HG03135 (cell line): ENCODE data around the gene SOX13.

Source experiments
- ATAC-seq: cut with Tn5 transposase; IDR thresholded peaks from one replicate; pipeline ENCODE4 v1.9.1; 2021; ENCODE audit warnings: mild to moderate bottlenecking, moderate library complexity; ENCODE audit not compliant: unreplicated experiment

Gene SOX13

DNA sequence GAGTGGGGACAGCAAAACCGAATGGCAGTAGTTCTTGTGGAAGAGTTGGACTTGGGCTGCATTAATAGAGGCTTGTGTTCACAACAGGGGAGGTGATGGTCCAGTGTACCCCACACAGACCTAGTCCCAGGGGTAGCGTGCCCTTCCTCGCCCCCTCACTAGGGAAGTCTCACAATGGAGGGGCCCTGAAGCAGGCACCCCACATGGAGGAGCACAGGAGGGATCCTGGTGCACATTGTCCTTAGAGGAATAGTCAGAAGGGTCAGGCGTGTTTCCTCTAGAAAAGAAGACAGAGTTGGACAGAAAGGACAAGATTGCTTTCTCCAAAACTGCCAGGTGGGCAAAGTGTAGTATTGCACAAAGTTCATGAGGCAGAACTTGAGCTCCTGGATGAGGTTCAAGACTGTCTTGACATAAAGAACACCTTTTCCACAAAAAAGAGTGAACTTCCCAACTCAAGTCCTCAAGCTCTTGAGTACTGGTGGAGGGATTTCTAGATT is 55.6 kb downstream of the SOX13 start:
- ATAC-seq = no peak

DNA sequence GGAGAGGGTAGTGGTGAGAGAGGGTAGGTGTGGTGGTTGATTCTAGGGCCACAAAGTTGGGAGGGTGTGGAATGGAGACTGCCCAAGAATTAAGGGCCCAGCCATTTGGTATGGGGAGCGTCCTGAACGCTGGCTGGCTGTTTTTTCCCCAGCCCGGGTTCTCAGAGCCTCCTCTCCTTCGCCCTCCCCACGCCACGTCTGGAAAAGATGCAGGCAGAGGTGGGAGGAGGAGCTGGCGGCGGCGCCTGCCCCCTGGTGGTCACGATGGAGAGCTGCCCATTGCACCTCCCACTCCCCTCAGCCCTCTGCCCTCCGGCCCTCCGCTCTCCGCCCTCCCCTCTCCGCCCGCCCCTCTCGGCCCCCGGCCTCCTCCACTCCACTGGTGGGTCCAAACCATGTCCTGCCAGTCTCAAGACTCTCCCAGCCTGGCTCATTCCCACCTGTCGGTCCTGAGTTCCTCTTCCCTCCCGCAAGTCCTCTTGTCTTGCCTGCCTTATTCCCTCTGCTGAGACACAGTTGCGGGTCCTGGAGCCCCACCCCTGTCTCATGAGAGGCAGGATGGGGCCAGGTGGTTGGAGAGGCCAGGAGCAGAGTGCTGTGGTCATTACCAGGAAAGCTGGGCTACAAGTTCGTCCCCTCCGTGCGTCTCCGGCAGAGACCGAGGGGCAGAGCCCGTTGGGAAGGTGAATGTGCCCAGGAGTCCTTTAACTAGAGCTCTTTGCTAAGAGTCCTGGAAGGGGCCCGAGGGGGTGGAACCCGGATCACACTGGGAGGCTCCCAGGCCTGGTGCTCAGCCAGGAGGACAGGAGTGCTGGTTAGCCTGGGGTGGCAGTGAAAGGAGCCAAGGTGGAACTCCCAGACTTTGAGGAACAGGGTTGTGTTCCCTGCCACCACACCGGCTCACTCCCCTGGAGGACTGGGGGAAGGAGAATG is 56.3 kb downstream of the SOX13 start:
- ATAC-seq = no peak

DNA sequence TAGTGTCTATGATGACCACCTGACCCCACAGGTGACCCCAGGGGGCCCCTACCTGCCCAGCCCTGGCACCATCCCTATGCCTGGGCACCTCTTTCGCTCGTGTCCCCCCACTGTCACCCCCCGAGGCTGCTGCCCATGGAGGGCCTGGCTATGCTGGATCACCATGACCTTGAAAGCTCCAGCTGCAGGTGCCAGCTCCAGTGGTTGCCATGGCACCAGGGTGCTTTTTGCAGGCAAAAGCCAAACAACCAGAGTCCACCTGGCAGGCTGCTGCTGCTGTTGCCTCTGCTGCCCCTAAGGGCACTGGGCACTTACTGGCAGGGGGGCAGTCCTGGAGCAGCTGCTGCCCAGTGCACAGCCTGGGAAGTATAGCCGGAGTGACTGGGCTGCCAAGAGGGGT is 57.3 kb downstream of the SOX13 start:
- ATAC-seq = no peak

DNA sequence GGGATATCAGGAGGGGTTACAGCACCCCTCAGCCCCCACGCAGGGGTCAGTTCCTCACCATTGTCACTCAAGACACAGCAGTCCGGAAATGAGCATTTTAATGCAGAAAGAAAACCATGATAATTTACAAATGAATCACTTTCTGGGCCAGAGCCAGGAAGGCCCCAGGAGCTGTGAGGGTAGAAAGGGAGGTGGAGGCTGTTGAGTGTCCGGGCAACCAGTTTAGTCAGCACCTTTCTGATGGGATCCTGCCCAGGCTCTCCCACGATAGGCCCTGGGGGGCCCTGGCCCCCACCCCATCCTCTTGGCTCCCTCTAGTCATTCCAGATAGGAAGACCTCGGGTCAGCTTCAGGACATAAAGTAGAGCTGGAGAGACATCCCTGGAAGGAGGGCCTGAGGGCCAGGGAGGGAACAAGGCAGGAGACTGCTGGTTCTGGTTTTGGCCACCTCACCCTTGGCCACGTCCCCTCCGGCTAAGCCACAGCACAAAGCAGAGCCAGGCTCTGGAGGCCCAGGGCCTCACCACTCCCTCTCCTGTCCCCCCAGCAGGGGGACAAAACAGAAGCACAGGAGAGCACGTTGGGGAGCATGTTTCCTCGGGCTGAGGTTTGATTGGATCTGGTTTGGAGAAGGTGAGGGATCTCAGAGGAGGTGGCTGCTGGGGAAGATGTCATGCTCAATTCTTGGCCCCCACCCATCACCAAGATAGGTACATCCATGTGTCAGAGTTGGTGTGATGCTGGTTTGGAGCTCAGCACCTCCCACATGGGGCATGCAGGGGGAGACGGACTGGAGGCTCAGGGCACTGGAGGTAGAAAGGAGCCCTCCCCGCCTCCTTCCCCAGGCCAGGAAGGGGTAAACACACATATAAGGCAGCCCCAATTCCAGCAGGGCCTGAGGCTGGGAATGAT is 58.3 kb downstream of the SOX13 start:
- ATAC-seq = no peak

DNA sequence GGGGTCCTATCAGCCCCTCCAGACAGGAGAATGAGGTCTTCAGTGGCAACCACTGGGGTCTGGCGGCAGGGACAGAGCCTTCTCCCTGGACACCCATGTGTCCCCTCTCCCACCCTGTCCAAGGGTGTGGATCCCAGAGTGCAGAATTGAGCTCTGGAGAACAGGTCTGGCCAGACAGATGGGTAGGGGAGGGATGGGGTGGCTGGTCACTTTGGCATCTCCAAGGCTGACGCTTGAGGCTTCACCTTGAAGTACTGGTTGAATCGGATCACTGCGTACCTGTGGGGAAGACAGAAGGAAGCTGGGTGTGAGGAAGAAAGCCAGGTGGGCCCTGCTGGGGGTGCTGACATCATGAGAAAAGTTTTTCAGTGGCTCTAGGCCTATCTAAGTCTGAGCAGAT is 59.1 kb downstream of the SOX13 start:
- ATAC-seq = no peak

DNA sequence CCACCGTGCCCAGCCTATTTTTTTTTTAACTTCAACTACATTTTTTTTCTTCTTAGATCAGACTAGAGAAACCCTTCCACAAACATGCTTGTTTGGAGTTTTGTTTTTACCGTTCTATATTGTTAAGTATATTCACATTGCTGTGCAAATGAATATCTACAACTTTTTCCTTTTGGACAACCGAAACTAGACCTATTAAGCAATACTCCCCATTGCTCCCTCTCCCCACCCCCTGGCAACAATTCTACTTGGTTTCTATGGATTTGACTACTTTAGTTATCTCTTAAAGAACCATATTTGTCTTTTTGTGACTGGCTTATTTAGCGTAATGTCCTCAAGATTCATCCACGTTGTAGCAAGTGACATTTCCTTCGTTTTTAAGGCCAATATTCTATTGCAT is 59.8 kb downstream of the SOX13 start:
- no peak for ATAC-seq

DNA sequence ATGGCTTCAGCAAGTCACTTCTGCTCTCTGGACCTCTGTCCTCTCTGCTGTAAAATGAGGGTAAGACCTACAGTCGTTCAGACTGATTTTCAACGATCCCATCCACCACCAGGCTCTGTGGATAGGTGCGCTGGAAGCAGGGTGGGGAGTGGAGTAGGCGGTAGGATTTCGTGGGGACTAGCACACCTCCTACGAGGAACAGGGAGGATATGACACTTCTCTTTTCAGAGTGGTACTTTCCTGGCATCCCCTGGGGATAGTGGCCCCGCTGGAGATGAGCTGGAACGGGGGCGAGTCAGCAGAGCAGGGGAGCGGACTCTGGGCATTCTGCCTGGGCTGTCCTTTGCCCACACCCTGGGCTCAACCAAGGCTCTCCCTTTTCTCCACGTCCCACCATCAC is 61.2 kb downstream of the SOX13 start:
- no peak for ATAC-seq

DNA sequence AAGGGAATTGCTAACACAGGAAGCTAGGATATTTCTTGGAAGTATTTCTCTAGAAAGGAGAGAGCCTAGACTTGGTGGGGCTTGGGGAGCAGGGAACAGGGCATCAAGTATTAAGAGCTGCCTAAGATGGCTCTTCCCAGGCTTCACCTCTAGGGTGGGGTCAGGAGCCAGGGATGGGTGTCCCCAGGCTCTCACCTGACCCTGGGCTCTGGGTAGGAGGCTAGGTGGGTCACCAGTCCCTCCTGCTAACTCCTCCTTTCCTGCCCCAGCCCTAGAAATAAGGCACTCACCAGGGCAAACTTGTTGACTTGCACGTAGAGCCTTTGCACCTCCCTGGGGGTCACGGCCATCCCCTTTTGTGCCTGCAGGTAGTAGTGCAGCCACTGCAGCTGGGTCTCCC is 63.9 kb downstream of the SOX13 start:
- ATAC-seq = no peak

DNA sequence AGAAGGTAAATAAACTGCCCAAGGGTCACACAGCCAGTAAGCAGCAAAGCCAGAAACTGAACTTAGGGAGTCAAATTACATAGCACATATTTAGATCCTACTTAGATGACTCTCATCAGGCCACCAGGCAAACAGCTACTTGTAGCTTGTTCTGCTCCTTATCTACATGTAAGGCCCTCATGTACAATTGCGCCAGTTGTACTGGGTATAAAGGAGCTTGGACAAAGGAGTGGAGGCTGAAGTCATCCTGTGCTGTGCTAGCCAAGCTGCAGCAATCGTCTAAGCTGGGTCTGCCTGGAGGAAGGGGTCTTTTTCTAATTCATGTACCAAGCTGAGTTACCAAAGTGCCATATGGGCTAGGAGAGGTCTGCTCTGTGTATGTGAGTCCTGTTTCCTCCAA is 66.2 kb downstream of the SOX13 start:
- no peak for ATAC-seq

DNA sequence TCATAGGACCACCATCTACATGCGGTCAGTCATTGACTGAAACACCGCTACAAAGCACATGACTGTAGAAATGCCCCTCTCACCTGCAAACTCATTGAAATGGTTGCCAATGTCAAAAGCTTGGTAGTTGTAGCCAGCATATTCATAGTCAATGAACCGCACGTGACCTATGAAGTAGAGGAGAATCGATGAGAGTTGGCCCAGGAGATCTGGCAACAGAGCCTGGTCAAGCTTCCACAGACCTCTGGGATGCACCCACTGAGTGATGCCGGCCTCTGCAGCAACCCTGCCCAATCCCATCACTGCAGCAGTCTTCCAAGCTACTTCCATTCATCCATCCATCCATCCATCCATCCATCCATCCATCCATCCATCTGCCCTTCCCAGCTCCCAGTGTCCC is 67.0 kb downstream of the SOX13 start:
- ATAC-seq = no peak

DNA sequence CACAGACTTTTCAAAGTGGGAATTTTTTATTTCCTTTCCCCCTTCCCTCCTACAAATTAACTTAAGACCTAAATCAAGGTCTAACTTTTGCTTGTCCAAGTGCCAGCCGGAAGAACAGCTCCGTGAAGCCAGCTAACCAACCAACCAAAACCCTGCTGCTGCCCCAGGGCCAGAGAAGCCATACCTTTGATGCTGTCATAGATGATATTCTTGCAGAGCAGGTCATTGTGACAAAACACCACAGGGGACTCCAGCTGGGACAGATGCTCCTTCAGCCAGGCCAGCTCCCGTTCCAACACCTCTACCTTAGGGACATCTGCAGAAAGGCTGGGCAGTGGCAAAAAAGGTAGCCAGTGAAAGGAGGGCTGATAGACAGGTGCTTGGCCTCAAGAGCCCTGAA is 68.2 kb downstream of the SOX13 start:
- no peak for ATAC-seq

DNA sequence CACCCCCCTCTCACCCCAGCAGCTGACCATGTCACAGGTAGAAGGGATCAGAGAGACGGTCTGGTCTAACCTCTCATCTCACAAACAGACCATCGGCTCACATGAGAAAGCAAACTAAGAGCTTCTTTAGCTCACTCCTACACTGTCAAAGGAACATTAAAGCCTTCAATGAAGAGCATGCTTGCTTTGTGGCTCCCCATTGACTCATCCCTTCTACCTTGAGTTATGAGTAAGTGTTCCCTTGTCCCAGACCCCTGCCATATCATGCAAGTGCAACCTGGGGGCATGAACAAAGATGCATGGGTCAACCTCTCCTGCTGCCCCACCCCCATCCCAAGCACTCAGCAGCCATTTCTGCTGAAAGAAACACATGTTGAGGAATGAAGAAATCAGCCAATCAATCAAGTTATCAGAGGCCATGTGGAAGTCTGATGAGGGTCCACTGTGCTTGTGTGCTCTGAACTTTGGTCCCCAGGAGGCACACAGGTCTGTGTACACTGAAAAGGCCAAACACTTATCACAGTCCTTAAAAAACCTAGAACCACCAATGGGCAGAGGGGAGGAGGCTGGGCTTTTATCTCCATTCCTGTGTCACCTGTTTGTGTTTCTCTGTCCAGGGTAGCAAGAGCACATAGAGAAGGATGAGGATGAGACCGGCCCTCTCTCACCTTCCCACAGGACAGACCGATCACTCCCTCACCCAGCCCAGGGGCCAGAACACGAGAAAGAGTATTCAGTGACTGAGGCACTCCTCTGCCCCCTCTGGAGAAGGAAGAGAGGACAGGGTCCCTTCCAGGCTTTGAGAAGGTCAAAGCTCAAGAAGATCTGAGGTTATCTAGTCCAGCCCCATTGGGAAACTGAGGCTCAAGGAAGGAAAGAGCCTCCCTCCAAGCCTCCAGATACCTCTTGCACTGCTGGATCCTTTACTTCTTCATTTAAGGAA is 69.4 kb downstream of the SOX13 start:
- ATAC-seq = no peak

DNA sequence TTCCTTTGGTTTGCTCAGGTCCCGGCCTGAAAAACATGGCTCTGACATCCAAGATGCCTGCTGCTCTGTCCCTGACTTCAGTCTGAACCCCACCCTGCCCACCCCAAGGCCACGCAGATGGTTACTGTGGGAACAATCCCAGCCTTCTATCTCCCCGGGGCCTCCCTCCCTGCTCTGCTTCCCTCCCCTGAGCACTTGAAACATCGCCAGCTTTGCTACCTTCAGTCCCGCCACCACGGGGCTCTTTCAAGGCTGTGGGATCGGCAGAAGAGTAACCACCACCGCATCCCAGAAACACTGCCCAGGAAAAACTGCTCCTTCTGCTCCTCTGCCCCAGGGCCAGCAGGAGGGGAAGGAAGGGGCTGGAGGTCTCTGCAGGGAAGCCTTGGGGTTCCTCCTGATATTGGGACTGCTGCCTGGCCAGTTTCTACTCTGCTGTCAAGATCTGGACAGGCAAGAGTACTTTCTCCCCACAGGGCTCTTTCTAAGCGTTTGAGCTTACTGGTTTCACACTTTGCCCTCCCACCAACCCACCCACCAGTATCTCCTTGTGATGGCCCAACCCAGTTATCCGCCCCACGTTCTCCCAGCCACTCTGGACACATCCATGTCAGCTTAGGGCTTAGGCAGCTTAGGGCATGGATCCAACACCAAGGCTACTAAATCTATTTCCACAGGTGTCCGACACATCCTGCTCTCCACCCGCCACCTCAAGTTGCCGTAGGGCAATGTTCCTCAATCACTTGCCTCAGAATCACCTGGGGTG is 70.5 kb downstream of the SOX13 start:
- no peak for ATAC-seq

DNA sequence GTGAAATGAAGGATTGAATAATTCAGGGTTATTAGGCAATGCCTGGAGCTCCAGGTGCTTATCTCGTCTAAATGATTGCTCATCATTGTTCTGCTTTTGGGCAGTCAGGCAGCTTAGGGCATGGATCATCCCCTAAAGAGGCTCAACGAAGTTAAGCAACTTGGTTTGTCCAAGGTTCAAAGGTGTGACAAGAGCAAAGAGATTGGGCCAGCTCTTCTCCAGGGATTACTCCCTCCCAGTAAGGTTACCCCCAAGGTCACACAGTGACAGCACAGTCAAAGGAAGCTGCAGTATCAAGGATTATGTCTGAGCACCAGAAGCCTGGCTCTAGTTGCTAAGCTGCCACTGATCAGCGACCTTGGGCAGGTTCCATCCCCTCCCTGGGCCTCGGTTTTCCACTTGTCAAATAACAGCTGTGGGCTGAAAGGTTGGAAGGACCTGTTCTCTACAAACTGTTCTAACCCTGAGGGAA is 72.2 kb downstream of the SOX13 start:
- no peak for ATAC-seq

DNA sequence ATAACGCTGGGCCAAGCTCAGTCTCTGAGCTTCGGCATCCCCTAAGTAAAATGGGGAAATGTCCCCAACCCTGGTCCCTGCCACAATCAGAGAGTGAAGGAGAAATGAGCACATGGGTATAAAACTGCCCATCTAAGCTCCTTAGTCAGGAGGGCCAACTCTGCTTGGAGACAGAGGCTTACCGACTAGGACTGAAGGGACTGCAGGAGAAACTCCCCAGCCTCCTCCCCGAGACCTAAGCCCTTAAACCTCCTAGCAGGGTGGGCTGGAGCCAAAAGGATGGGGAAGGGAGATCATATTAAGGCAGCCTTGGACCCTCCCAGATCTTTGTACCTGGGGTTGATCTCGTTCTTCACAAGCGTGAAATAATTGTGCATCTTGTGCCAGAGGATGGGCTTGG is 73.4 kb downstream of the SOX13 start:
- ATAC-seq = no peak

DNA sequence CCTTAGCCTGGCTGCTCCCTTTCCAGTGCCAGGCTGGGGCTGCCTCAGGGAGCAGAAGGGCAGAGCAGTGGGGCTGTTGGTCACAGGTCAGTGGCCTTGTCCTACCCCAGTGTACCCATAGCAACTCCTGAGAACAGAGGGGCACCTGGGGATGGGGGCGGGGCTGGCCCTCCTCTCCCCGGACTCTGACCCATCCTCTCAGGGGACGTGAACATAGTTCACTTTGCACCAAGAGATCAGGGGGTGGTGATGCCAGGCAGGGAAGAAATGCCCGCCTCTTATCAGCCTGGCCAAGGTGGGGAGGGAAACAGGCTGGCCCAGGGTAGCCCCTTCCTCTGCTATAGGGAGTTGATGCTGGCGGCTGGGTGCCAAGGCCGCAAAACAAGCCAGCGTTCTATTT is 74.0 kb downstream of the SOX13 start:
- no peak for ATAC-seq

DNA sequence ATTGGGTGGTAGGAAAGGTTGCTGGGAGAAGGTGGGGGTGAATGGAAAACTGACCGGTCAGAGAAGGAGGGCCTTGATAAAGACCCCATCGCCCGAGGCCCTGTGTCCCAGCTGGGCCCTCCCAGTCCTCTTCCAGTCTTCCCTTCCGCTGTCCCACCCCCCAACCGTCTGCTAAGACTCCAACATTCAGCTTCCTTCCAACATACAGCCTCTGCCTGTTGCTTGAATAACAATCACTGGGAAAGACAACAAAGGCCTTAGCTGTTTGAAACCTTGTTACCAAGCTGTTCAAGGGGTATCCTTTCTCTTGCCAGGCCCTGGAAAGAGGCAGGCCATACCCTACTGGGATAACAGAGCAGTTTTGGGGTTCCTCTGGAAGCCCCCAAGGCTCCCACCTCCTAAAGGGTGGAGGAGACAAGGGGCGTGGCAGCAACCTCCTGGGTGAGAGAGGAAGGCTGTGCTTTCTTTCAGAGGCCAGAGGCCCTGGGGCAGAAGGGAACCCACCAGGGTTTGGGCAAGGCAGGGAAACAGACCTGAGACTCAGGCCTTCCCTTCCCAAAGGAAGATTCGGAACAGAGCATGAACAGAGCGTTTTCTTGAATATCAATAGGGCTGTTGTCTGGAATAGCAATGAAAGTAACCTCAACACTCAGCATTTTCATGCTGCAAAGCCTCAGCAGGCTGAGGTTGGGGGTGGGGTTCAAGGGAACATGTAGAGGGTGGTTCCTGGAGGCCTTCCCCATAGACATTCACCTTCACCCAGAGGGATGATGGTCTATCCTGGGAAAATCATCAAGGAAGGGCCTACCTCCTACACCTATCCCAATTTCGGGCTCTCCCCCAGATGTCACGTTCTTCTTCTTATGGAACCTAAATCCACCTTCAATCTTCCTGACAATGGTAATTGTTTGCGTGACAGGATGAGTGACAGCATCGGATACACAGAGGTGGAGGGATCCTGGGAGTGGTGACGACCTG is 74.8 kb downstream of the SOX13 start:
- ATAC-seq = no peak

DNA sequence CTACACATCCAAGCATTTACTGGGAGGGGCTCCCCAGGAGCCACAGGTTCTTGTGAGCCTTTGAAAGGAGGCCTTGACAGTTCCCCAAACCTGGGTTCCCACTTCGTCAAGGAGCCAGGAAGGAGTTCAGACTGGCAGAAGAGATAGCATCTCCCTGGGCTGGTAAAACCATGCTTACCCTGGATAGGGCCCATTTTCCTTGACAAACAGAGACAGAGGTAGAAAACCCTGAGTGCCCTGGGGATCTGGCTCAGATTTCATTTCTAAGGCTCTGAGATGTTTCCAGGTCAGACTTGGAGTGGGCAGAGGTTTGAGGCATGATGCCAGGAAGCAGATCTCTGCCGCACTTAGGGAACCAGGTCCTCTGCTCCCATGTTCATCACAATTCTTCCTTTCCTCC is 76.2 kb downstream of the SOX13 start:
- no peak for ATAC-seq
